GM19468 (cell line): ENCODE data around the gene NRBF2.
"Not testable (repeated sequence)": the region's sequence is repeated elsewhere in the genome, so short reads cannot be mapped to it uniquely, and the experiment has no call there.

Source experiments
- ATAC-seq: cut with Tn5 transposase; IDR thresholded peaks from one replicate; pipeline ENCODE4 v1.9.1; 2021; ENCODE audit warnings: mild to moderate bottlenecking, moderate library complexity, moderate number of reproducible peaks; ENCODE audit not compliant: unreplicated experiment; ENCODE audit errors: extremely low read depth

The NRBF2 gene

GRCh38 chr10:63115732-63116383 is 17.3 kb upstream of the NRBF2 start:
- ATAC-seq, result no peak

DNA sequence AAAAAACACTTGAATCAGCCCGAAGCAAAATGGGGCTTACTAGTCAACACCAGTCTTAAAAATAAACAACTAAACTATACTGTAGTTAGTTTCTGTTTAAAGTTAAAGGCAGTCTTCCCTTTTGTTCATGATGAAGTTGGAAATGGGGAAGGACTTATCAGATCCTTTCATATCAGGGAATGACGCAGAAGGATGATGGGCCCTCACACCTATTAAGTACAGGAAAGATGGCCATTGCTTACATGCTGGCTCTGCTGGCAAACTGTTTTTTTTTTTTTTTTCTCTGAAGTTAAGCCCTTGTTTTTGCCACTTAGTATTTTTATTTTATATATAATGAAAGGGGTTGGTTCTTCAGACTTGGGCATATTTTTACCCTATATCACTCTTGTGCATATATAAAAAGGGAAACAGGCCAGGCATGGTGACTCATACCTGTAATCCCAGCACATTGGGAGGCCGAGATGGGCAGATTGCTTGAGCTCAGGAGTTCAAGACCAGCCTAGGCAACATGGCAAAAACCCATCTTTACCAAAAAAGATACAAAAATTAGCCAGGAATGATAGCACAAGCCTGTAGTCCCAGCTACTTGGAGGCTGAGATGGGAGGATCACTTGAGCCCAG is 16.6 kb upstream of the NRBF2 start:
- no peak for ATAC-seq

- no peak for ATAC-seq
These were observed 14.1 kb upstream of the NRBF2 start for GRCh38 chr10:63119041-63119440.

DNA sequence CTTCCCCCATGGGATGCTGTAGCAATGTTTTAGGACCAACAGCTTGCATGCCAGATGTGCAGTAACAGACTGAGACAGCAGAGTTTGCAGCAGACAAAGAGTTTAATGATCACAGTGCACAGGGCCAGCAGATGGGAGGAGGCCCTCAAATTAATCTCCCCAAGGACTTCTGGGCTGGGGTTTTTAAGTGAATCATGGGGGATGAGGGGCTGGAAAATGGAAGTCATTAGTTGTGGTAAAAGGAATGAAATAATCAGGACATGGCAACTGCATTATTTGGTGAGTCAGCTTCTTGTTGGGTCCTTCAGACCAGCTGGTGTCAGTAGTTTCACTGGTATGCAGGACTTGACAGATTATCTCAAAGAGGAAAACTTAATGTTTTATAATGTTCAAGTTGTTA is 12.6 kb upstream of the NRBF2 start:
- no peak for ATAC-seq

DNA sequence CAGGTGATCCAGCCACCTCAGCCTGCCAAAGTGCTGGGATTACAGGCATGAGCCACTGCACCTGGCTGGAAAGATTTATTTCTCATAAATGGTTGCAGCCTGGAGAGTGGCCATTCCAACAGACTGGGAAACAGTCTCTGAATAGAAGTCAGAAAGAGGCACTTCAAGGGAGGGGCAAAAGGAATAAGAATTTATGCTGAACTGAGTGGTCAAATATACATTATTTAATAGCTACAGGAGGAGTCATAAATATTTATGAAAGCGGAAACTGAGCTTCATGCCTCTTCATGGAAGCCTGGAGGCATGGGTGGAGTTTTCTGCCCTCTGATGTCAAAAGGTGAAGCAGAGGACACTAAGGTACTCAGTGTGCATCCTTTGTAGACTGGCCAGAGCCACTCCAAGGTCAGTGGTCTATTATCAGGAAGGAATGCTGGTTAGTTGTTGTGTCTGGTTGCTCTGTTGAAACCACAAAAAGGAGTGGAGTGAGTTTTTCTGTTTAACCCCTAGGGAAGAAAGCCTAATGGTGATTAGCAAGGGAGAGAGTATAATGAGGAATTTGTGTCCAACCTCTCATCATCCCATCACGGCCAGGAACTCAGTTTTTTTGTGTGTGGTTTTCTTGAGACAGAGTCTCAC is 9.3 kb upstream of the NRBF2 start:
- ATAC-seq, result no peak

- ATAC-seq, result no peak
These were observed 7.7 kb upstream of the NRBF2 start for GRCh38 chr10:63125459-63125858.

GRCh38 chr10:63128443-63128842 is 4.7 kb upstream of the NRBF2 start:
- ATAC-seq, result no peak

GRCh38 chr10:63129888-63130287 is 3.2 kb upstream of the NRBF2 start:
- no peak for ATAC-seq

- ATAC-seq, result no peak
These were observed 475 bp upstream of the NRBF2 start for GRCh38 chr10:63132651-63133055.

- no peak for ATAC-seq
These were observed 861 bp downstream of the NRBF2 start for GRCh38 chr10:63133821-63134557.

GRCh38 chr10:63137306-63137705 is 4.2 kb downstream of the NRBF2 start:
- ATAC-seq, result no peak

- ATAC-seq, result no peak
These were observed 6.9 kb downstream of the NRBF2 start for GRCh38 chr10:63140077-63140476.

- no peak for ATAC-seq
These were observed 9.0 kb downstream of the NRBF2 start for GRCh38 chr10:63142136-63142535.

DNA sequence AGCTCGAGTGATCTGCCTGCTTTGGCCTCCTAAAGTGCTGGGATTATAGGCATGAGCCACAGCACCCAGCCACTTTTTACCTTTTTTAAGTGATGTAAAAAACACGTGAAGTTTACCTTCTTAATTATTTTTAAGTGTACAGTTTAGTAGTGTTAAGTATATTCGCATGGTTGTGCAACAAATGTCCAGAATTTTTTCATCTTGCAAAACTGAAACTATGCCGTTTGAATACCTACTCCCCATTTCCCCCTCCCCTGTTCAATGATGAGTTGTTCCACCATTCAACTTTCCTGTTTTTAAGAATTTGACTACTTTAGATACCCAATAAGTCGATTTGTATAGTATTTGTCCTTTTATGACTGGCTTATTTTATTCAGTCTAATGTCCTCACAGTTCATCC is 10.9 kb downstream of the NRBF2 start:
- ATAC-seq, result no peak

GRCh38 chr10:63145782-63146181 is 12.7 kb downstream of the NRBF2 start:
- ATAC-seq, result no peak

GRCh38 chr10:63146503-63146902 is 13.4 kb downstream of the NRBF2 start:
- no peak for ATAC-seq

- no peak for ATAC-seq
These were observed 17.6 kb downstream of the NRBF2 start for GRCh38 chr10:63150745-63151144.

DNA sequence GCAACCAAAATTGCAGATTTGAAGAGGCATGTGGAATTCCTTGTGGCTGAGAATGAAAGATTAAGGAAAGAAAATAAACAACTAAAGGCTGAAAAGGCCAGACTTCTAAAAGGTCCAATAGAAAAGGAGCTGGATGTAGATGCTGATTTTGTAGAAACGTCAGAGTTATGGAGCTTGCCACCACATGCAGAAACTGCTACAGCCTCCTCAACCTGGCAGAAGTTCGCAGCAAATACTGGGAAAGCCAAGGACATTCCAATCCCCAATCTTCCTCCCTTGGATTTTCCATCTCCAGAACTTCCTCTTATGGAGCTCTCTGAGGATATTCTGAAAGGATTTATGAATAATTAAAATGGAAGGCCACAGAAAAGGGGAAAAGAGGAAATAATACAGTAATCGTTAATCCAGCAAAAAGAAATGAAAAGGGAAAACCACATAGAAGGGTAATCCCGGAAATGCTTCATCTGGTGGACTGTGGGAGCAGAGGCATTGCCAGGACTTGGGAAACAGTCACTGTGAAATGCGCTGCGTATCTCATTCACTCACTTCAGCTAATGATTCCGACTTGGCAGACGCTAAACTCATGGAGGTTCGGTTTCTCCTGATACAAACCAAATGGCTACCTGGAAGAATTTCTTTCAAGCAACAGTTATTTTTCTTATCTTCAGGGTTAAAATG is 20.9 kb downstream of the NRBF2 start:
- ATAC-seq, result not testable (repeated sequence)

- no peak for ATAC-seq
These were observed 21.6 kb downstream of the NRBF2 start for GRCh38 chr10:63154546-63155387.
